B cell (primary cell): ENCODE measurements around the gene RET.

Source experiments
- EZH2 ChIP-seq: IDR thresholded peaks from 2 replicates; pipeline ENCODE4 v1.6.1; 2012; ENCODE audit warnings: borderline replicate concordance, low read depth, mild to moderate bottlenecking, moderate library complexity, low read length; ENCODE audit not compliant: insufficient read depth, poor library complexity, severe bottlenecking
- TF ChIP-seq, protein P1 (sequence below): fragments of 200-600 bp; IDR thresholded peaks from one replicate; pipeline ENCODE4 v1.8.0; 2022; ENCODE audit warnings: antibody characterized with exemption, mild to moderate bottlenecking

DNA sequence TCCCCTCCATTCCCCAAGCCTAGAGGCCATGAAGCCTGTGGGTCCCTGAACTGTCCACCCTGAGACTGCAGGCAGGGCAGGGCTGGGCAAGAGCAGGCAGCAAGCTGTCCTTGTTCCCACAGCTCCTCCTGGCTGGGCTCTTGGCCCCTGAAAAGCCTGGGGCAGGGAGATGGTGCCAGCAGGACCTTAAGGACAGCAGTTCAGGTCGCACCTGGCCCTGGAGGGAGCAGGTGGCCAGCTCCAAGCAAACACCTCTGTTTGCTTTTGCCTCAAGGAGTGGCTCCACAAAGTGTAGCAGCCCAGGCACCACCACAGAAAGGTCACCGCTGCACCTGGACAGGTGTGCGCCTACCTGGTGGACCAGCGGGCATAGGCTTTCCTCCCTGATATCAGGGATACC is 5.2 kb downstream of the RET start:
- TF ChIP-seq, protein P1, sequence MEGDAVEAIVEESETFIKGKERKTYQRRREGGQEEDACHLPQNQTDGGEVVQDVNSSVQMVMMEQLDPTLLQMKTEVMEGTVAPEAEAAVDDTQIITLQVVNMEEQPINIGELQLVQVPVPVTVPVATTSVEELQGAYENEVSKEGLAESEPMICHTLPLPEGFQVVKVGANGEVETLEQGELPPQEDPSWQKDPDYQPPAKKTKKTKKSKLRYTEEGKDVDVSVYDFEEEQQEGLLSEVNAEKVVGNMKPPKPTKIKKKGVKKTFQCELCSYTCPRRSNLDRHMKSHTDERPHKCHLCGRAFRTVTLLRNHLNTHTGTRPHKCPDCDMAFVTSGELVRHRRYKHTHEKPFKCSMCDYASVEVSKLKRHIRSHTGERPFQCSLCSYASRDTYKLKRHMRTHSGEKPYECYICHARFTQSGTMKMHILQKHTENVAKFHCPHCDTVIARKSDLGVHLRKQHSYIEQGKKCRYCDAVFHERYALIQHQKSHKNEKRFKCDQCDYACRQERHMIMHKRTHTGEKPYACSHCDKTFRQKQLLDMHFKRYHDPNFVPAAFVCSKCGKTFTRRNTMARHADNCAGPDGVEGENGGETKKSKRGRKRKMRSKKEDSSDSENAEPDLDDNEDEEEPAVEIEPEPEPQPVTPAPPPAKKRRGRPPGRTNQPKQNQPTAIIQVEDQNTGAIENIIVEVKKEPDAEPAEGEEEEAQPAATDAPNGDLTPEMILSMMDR = no peak
- no peak for TF ChIP-seq EZH2
